Smooth muscle cell (in vitro differentiated cells): Measurements from ENCODE around the gene EGFR. TPM values are rescaled to one million over a fixed set of nuclear protein-coding genes. Genes with fewer than 3 reads are reported as not detected.

Source experiments
- DNase-seq: peaks from one replicate; lab custom pipeline; 2025; ENCODE audit not compliant: unreplicated experiment; lab: John Stamatoyannopoulos, UW
- H2AFZ ChIP-seq: fragments of 200-600 bp; sonication (generic); 2 replicates; pipeline ENCODE4 v1.6.0; 2016; ENCODE audit warnings: antibody characterized with exemption, low read depth, mild to moderate bottlenecking
- H3F3A ChIP-seq: fragments of 200-600 bp; sonication (generic); 2 replicates; pipeline ENCODE4 v1.6.0; 2017; ENCODE audit warnings: antibody characterized with exemption, low read depth
- H3K27ac ChIP-seq: fragments of 200-600 bp; sonication (generic); 2 replicates; pipeline ENCODE4 v1.5.1; 2016; ENCODE audit warnings: low read depth, mild to moderate bottlenecking
- H3K27me3 ChIP-seq: fragments of 200-600 bp; sonication (generic); 2 replicates; pipeline ENCODE4 v1.6.1; 2016; ENCODE audit warnings: low read depth, mild to moderate bottlenecking
- H3K36me3 ChIP-seq: fragments of 200-600 bp; sonication (generic); 2 replicates; pipeline ENCODE4 v1.5.1; 2016; ENCODE audit warnings: low read depth
- H3K4me1 ChIP-seq: fragments of 200-600 bp; sonication (generic); 2 replicates; pipeline ENCODE4 v1.5.1; 2016; ENCODE audit warnings: low read depth
- H3K4me2 ChIP-seq: fragments of 200-600 bp; sonication (generic); 2 replicates; pipeline ENCODE4 v1.6.0; 2016; ENCODE audit warnings: mild to moderate bottlenecking
- H3K4me3 ChIP-seq: fragments of 200-600 bp; sonication (generic); 2 replicates; pipeline ENCODE4 v1.5.1; 2016; ENCODE audit warnings: mild to moderate bottlenecking
- H3K79me2 ChIP-seq: fragments of 200-600 bp; sonication (generic); 2 replicates; pipeline ENCODE4 v1.6.0; 2016; ENCODE audit warnings: low read depth, mild to moderate bottlenecking
- H3K9ac ChIP-seq: fragments of 200-600 bp; sonication (generic); 2 replicates; pipeline ENCODE4 v1.6.0; 2016; ENCODE audit warnings: low read depth
- H3K9me3 ChIP-seq: fragments of 200-600 bp; sonication (generic); replicated peaks from 2 replicates; pipeline ENCODE4 v1.5.1; 2016; ENCODE audit warnings: low read depth
- H4K20me1 ChIP-seq: fragments of 200-600 bp; sonication (generic); 2 replicates; pipeline ENCODE4 v1.6.0; 2016; ENCODE audit warnings: low read depth
- WGBS: methylation state at CpG from one replicate; pipeline ENCODE4 v1.1.7; 2016; ENCODE audit warnings: low lambda C conversion rate; 5-methylcytosine and 5-hydroxymethylcytosine counted together
- polyA plus RNA-seq: library from polyadenylated mRNA; unstranded; fragments of >200 nt; fragmentation: Nextera tagmentation; extraction: Ambion mirVana; gene quantifications from 2 replicates; pipeline ENCODE4 v1.2.1, GENCODE V29; 2016
- total RNA-seq: library from RNA; depleted of rRNA; stranded (reverse); fragments of >200 nt; gene quantifications from 2 replicates; pipeline ENCODE4 v1.2.3, GENCODE V29; 2014
- TF ChIP-seq, protein P1 (sequence below): fragments of 200-600 bp; sonication (generic); IDR thresholded peaks from 2 replicates; pipeline ENCODE4 v1.5.1; 2017; ENCODE audit warnings: borderline replicate concordance, mild to moderate bottlenecking, antibody characterized with exemption; ENCODE audit not compliant: insufficient read depth, poor library complexity, severe bottlenecking

Gene EGFR
- total and polyA plus RNA-seq, 2 experiments from 2014 or later, result 9.0 to 31.1 TPM

DNA sequence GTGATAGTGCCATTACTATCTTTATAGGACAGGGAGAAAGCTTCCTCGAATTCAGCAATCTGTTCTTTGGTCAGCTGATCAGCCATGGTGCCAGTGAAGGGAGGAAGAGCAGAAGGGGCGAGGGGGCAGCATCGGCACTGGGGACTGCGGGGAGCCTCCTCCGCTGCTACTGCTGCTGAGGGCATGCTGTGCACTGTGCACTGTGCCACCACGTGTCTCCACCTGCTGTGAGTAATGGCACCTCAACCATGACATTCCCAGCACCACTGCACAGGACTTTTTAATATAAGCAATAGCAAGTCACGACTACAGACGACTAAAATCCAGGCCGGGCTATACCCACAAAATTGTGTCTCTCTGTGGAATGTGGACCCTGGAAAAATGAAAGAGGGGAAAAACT is 241.4 kb downstream of the EGFR start:
- no peaks in the 10 kb centered on the region for H3F3A ChIP-seq
- TF ChIP-seq, protein P1, sequence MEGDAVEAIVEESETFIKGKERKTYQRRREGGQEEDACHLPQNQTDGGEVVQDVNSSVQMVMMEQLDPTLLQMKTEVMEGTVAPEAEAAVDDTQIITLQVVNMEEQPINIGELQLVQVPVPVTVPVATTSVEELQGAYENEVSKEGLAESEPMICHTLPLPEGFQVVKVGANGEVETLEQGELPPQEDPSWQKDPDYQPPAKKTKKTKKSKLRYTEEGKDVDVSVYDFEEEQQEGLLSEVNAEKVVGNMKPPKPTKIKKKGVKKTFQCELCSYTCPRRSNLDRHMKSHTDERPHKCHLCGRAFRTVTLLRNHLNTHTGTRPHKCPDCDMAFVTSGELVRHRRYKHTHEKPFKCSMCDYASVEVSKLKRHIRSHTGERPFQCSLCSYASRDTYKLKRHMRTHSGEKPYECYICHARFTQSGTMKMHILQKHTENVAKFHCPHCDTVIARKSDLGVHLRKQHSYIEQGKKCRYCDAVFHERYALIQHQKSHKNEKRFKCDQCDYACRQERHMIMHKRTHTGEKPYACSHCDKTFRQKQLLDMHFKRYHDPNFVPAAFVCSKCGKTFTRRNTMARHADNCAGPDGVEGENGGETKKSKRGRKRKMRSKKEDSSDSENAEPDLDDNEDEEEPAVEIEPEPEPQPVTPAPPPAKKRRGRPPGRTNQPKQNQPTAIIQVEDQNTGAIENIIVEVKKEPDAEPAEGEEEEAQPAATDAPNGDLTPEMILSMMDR, result no peak
- no peak overlapping the region for H2AFZ ChIP-seq
- no peak for DNase-seq
- no peak overlapping the region for H3K4me2 ChIP-seq
- H3K36me3 ChIP-seq, result no peaks in the 10 kb centered on the region
- H3K9me3 ChIP-seq, result no peaks in the 10 kb centered on the region
- peaks cover 7% of the 10 kb centered on the region for H3K27me3 ChIP-seq
- 86% methylated on average over 9 of the region's 9 CpGs for WGBS
- H3K79me2 ChIP-seq, result no peaks in the 10 kb centered on the region
- H3K4me1 ChIP-seq, result no peaks in the 10 kb centered on the region
- H3K9ac ChIP-seq, result no peak overlapping the region
- no peak overlapping the region for H3K27ac ChIP-seq
- H4K20me1 ChIP-seq, result no peaks in the 10 kb centered on the region
- H3K4me3 ChIP-seq, result no peak overlapping the region

DNA sequence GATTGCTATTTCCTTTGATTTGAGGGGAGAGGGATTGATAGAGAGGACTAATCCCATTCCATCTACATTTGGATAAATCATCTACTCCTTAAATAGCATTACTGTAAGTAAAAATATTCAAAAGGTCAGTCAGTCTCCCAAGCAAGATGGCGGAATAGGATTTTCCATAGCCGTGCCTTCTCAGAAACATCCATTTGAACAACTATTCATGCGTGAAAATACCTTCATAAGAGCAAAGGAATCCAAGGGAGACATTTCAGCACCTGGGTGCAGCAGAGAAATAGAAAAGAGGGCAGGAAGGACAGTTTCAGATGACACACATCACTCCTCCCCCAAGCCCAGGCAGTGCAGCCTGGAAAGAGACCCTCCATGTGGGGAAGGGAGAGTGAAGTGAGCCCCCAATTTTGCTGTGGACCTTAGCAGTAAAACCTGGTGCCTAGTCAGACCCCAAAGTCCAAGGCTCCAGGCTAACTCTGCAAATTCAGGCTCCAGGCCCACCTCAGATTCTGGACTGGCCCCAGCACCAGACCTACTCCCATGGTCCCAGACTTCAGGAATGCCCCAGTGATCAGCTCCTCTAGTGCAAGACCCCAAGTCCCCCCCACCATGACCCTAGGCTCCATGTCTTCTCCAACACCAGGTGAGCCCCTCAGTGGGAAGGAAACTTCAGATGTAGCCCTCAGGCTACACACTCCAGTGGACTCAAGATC is 242.0 kb downstream of the EGFR start:
- Histone ChIP-seq H2AFZ (no peak overlapping the region), H3K9me3 (no peaks in the 10 kb centered on the region), H3K27ac (no peak overlapping the region), H3K4me1 (no peaks in the 10 kb centered on the region), H3K4me2 (no peak overlapping the region), H3K36me3 (no peaks in the 10 kb centered on the region), H3K9ac (no peak overlapping the region), H3K79me2 (no peaks in the 10 kb centered on the region), H4K20me1 (no peaks in the 10 kb centered on the region), H3K4me3 (no peak overlapping the region), H3K27me3 (peaks cover 11% of the 10 kb centered on the region), H3F3A (no peaks in the 10 kb centered on the region)
- no peak for DNase-seq
- TF ChIP-seq, protein P1, result no peak
- WGBS, result 78% methylated on average over 3 of the region's 3 CpGs
